Ovary (tissue), 9 donors: ENCODE data around the gene RORB. TPM values are rescaled to one million over a fixed set of nuclear protein-coding genes. Genes with fewer than 3 reads are reported as not detected.

Source experiments
- DNase-seq, 5 donors: peaks; one replicate each; pipeline ENCODE4 v3.0.0-alpha.2; 2019 to 2020
- H3K27ac ChIP-seq, 2 donors: fragments of 200-600 bp; one replicate each; pipeline versions ENCODE4 v1.5.1 to v1.8.0; 2019 to 2022
- H3K27me3 ChIP-seq: fragments of 200-600 bp; one replicate; pipeline ENCODE4 v1.8.0; 2022
- H3K36me3 ChIP-seq: fragments of 200-600 bp; sonication (generic); one replicate; pipeline ENCODE4 v1.5.1; 2019
- H3K4me1 ChIP-seq: one replicate; pipeline ENCODE4 v1.8.1; 2013; ENCODE audit warnings: mild to moderate bottlenecking, moderate library complexity; ENCODE audit not compliant: insufficient read depth
- H3K4me3 ChIP-seq: fragments of 200-600 bp; sonication (generic); one replicate; pipeline ENCODE4 v1.5.1; 2017
- H3K9me3 ChIP-seq, 2 donors: fragments of 200-600 bp in 1 of 2; sonication (generic) in 1 of 2; one replicate each; pipeline versions ENCODE4 v1.5.1 to v1.8.1; 2013 to 2019; ENCODE audit warnings: mild to moderate bottlenecking in 1 of 2, moderate library complexity in 1 of 2
- CTCF ChIP-seq, 3 donors: fragments of 450-650 bp in 2 of 3; fragments of 200-600 bp in 1 of 3; IDR thresholded peaks; one replicate each; pipeline versions ENCODE4 v1.5.1 to v1.8.0; 2016 to 2022; ENCODE audit warnings: antibody characterized with exemption in 3 of 3, mild to moderate bottlenecking in 1 of 3
- EP300 ChIP-seq: sonication (generic); formaldehyde crosslinking; IDR thresholded peaks from one replicate; pipeline ENCODE4 v1.6.1; 2017; ENCODE audit warnings: antibody characterized with exemption
- POLR2A ChIP-seq: fragments of 450-650 bp; IDR thresholded peaks from one replicate; pipeline ENCODE4 v1.6.1; 2017; ENCODE audit warnings: antibody characterized with exemption, mild to moderate bottlenecking, moderate library complexity
- WGBS, 3 donors: extraction: QIAGEN DNeasy Blood & Tissue Kit in 1 of 3; methylation state at CpG; one replicate each; pipeline versions ENCODE4 v1.1.5 to v1.1.7; 2013 to 2017; 5-methylcytosine and 5-hydroxymethylcytosine counted together
- intact Hi-C, 4 donors: fragments of 100-400 bp; cut with DNase I; formaldehyde crosslinking; loops; one replicate each; pipeline versions ENCODE4 v1.11.0 to v1.15.1; 2022 to 2023
- polyA plus RNA-seq, 2 donors: library from polyadenylated mRNA; stranded (reverse); fragments of 200-250 nt in 1 of 2; fragments of 350-450 nt in 1 of 2; fragmentation: Illumina TruSeq in 1 of 2; extraction: RNeasy Lipid Tissue Mini Kit (QIAGEN cat#74804) in 1 of 2; gene quantifications; one replicate each; pipeline ENCODE4 v1.2.3, GENCODE V29; 2013 to 2014
- total RNA-seq, 7 donors: library from RNA; depleted of rRNA in 2 of 7; stranded (reverse); fragments of >200 nt in 2 of 7; fragmentation: NEBNext Ultra II Directional in 3 of 7; extraction: Animal tissue kit (Norgen Biotek cat#: 25700) in 3 of 7; gene quantifications; one replicate each; pipeline versions ENCODE4 v1.1.0 to v1.2.4, GENCODE V29; 2016 to 2023
- donor health status: DM: no; HTN: no; CAD: no; lungs with moderate emphysema.
- donor health status: DM: no; HTN: no; CAD: no.
- donor health status: Bipolar disorder and iron deficiency.
- donor health status: DM: yes; HTN: yes; CAD: no.
- donor health status: DM: no; HTN: no; CAD: no.
- donor health status: DM: yes; HTN: yes; CAD: no.

RORB gene
- total and polyA plus RNA-seq, 9 donors: 0.08 to 1.0 (median 0.53) TPM

- Histone ChIP-seq H3K4me3 (no peak overlapping the region), H3K27ac (no peak overlapping the region)
- intact Hi-C loops: no loop called here
These were observed 58.4 kb downstream of the RORB start for GRCh38 chr9:74555565-74555964.

GRCh38 chr9:74556685-74557084 is 59.5 kb downstream of the RORB start:
- 64 to 81% (median 72%) methylated on average over 3 of the region's 3 CpGs for WGBS, 3 donors
- Histone ChIP-seq H3K4me3 (no peak overlapping the region), H3K27me3 (no peaks in the 10 kb centered on the region), H3K27ac (no peak overlapping the region), H3K9me3 (no peaks in the 10 kb centered on the region), H3K4me1 (no peaks in the 10 kb centered on the region), H3K36me3 (no peaks in the 10 kb centered on the region)
- intact Hi-C loops: no loop called here
- TF ChIP-seq POLR2A (no peak), CTCF (IDR thresholded peaks at IDR 0.05) (no peak), EP300 (no peak)
- DNase-seq: no peak

More at GRCh38 chr9:74555565-74555964, 58.4 kb downstream of the RORB start:
- TF ChIP-seq CTCF (IDR thresholded peaks at IDR 0.05): no peak
- TF ChIP-seq POLR2A: no peak
- no peak for TF ChIP-seq EP300
- H3K27me3 ChIP-seq: no peaks in the 10 kb centered on the region
- WGBS, 3 donors: 74 to 81% (median 80%) methylated on average over 3 of the region's 3 CpGs
- H3K36me3 ChIP-seq: no peaks in the 10 kb centered on the region
- DNase-seq: no peak
- no peaks in the 10 kb centered on the region for H3K9me3 ChIP-seq
- H3K4me1 ChIP-seq: no peaks in the 10 kb centered on the region

GRCh38 chr9:74557571-74557970 is 60.4 kb downstream of the RORB start:
- Histone ChIP-seq H3K9me3 (no peaks in the 10 kb centered on the region), H3K36me3 (no peaks in the 10 kb centered on the region), H3K4me3 (no peak overlapping the region), H3K4me1 (no peaks in the 10 kb centered on the region), H3K27me3 (no peaks in the 10 kb centered on the region), H3K27ac (no peak overlapping the region)
- DNase-seq: no peak
- intact Hi-C loops: no loop called here
- 72 to 88% (median 74%) methylated on average over 5 of the region's 5 CpGs for WGBS, 3 donors
- TF ChIP-seq POLR2A: no peak
- no peak for TF ChIP-seq EP300
- no peak for TF ChIP-seq CTCF (IDR thresholded peaks at IDR 0.05)

GRCh38 chr9:74562611-74563010 is 65.5 kb downstream of the RORB start:
- H3K9me3 ChIP-seq: no peaks in the 10 kb centered on the region
- DNase-seq: no peak
- H3K27ac ChIP-seq: no peak overlapping the region
- H3K4me1 ChIP-seq: no peaks in the 10 kb centered on the region
- no peaks in the 10 kb centered on the region for H3K36me3 ChIP-seq
- H3K4me3 ChIP-seq: no peak overlapping the region
- no peaks in the 10 kb centered on the region for H3K27me3 ChIP-seq
- TF ChIP-seq CTCF (IDR thresholded peaks at IDR 0.05) (no peak), POLR2A (no peak), EP300 (no peak)
- intact Hi-C loops: no loop called here
